H1 (cell line): ENCODE data around the gene SLN.

Experiments used
- ATF3 ChIP-seq: IDR thresholded peaks from 2 replicates; pipeline ENCODE4 v1.6.1; 2011; ENCODE audit warnings: low read depth, mild to moderate bottlenecking, low read length; ENCODE audit not compliant: insufficient read depth
- CBX5 ChIP-seq: fragments of 300-800, 300-1000 bp; sonication (generic); IDR thresholded peaks from 2 replicates; pipeline ENCODE4 v1.7.1; 2016; ENCODE audit warnings: antibody characterized with exemption, low read length, low read depth
- CHD2 ChIP-seq: IDR thresholded peaks from 2 replicates; pipeline ENCODE4 v1.6.1; 2012; ENCODE audit warnings: low read length, improper control_type of control experiment
- CTCF ChIP-seq, 3 experiments: IDR thresholded peaks; 1 replicate in 2 of 3; 2 replicates in 1 of 3; pipeline versions ENCODE4 v1.5.1 to v1.6.1; 2011; ENCODE audit warnings: low read length in 3 of 3, mild to moderate bottlenecking in 3 of 3, inconsistent platforms in 2 of 3, low read depth in 1 of 3, moderate library complexity in 1 of 3; ENCODE audit not compliant: insufficient read depth in 1 of 3; ENCODE audit errors: control extremely low read depth in 1 of 3
- E2F6 ChIP-seq: IDR thresholded peaks from 2 replicates; pipeline ENCODE4 v1.6.1; 2012; ENCODE audit warnings: inconsistent platforms
- MAX ChIP-seq: IDR thresholded peaks from 2 replicates; pipeline ENCODE4 v1.6.1; 2012; ENCODE audit warnings: inconsistent platforms
- POLR2A ChIP-seq, 2 experiments: IDR thresholded peaks; 1 replicate in 1 of 2; 2 replicates in 1 of 2; pipeline ENCODE4 v1.6.1; 2011; ENCODE audit warnings: low read depth in 2 of 2, low read length in 2 of 2, mild to moderate bottlenecking in 2 of 2; ENCODE audit errors: control extremely low read depth in 1 of 2
- RAD21 ChIP-seq, 2 experiments: IDR thresholded peaks in 1 of 2; conservative IDR thresholded peaks in 1 of 2; 2 replicates each; pipeline ENCODE4 v1.6.1; 2011; ENCODE audit warnings: low read depth in 2 of 2, low read length in 2 of 2, improper control_type of control experiment in 1 of 2, inconsistent platforms in 1 of 2, mild to moderate bottlenecking in 1 of 2, moderate library complexity in 1 of 2
- YY1 ChIP-seq: IDR thresholded peaks from 2 replicates; pipeline ENCODE4 v1.6.1; 2011; ENCODE audit warnings: low read depth, mild to moderate bottlenecking, low read length

- no peak for TF ChIP-seq CBX5
- TF ChIP-seq CTCF (IDR thresholded peaks at IDR 0.05; ENCODE audit: control extremely low read depth in 1 of 3, insufficient read depth in 1 of 3, low read depth in 1 of 3, low read length in 3 of 3) = no peak
- no peak for TF ChIP-seq RAD21 (IDR thresholded peaks at IDR 0.05 in 1 of 2, conservative IDR thresholded peaks at IDR 0.05 in 1 of 2; ENCODE audit: low read depth in 2 of 2, low read length in 2 of 2)
- TF ChIP-seq E2F6 = no peak
- TF ChIP-seq CHD2 = no peak
- TF ChIP-seq MAX = no peak
- TF ChIP-seq POLR2A (IDR thresholded peaks at IDR 0.05; ENCODE audit: control extremely low read depth in 1 of 2, low read depth in 2 of 2, low read length in 2 of 2) = no peak
- no peak for TF ChIP-seq ATF3
- TF ChIP-seq YY1 = no peak
These were observed 41.8 kb downstream of the SLN start for GRCh38 chr11:107669893-107670601.
